ENCODE measurements around the gene VPS16.

The VPS16 gene

DNA sequence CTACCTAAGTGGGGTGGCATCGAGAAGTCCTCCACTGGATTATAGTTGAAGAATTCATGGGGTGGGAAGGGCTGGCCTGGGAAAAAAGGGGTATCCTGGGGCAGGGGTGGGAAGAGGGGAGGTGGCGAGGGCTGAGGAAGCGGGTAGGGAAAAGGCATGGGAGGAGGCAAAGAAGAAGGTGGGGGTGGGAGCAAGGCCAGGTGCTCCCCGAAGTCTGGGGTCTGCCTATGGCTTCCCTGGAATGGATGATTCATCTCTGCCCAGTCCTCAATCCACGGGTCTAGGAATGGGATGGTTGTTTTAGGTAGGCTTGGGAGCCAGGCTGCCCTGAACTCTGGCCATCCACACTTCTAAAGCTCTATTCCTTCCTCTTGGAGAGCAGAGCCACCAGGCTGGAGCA, 4.5 kb upstream of the VPS16 start:
- DNase-seq = no peak

DNA sequence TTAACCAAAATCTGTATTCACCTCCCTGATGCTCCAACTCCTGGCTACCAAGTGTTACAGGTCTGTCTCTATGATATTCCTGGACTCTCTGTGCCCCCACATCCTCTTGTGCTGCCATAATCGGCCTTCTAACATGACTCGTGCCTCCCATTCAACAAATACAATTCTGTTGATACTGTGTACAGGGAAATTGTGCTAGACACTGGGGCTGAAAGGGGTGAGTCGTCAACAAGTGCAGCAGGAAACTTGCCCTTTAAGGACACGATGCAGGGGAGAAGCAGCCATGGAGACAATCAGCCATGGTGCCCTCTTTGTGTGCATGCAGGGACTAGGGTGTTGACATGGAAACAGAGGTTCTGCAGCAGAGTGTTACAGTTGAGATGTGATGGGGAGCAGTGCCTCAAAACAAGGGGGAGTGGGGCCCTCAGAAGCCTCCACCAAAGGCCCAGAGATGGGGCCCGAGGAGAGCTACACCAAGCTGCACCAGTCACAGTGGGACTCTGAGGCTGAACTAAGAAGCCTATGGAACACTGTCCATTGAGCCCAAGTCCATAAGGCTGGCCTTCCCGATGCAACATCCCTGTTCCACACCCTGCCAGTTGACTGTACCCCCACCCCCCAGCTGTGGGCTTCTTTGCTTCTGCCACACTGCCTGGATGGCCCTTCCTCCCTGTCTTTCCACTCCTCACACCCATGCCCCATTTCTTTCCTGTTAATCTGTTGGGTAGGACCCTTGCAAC, 3.2 kb upstream of the VPS16 start:
- no peak for DNase-seq

DNA sequence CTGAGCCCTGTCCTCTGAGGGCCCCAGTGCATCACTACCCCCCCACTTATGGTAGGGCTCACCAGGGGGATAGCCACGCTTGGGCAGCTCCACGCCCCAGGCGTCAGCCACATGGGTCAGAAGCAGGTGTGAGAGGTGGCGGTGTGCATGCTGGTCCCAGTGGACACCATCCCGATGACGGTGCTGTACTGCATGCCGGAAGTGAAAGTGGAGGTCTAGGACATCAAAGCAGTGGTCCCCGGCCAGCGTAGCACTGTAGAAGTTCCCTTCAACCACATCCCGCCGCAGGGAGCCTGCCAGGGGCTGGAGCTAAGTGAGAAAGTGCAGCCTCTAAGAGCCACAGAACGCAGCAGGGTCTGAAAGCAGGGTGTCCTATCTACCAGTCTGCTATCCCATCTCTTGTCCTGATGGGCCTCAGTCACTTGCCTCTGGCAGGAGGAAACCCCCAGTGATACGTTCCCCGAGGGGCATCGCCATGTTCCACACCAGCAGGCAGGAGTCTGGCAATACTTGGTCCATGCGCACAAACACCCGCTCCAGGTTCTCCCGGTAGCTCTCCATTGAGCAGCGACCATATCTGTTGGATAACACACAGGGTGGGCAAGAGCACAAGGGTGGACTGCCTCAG, 2.3 kb upstream of the VPS16 start:
- no peak for DNase-seq

DNA sequence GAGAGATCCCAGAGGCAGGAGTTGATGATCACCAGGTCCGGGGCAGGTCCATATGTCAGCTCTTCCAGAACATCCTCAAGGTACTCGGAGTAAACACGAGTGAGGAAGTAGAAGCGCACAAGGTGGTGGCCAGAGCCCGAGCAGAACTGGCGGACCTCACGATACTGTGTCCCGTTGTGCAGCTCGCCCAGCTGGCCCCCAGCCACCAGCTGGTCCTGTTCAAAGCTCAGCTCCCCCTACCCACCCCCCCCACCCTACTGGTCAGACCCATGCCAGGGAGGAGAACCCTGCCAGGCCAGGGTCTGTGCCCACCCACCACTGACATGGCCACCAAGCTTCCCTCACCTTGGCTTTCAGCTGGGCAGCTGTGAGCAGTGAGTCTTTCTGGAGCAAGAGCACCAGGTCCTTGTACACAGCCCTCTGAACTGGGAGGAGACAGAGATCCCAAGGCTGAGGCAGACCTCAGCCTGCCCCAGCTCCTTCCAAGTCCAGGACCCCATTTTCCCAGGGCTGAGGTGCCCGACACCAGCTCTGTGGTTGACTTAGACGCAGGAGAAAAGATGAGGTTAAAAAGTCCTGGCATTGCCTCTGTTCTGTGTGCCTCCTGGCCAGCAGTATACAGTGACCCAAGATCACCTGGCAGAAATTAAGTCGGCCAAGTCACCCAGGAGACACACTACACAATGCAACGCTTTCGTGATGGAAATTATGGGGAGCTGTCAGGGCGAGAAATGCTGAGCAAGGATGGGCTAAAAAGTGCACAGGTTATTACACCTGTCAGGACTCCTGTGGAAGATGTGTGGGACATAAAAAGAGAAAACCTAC, 1.5 kb upstream of the VPS16 start:
- no peak for DNase-seq

DNA sequence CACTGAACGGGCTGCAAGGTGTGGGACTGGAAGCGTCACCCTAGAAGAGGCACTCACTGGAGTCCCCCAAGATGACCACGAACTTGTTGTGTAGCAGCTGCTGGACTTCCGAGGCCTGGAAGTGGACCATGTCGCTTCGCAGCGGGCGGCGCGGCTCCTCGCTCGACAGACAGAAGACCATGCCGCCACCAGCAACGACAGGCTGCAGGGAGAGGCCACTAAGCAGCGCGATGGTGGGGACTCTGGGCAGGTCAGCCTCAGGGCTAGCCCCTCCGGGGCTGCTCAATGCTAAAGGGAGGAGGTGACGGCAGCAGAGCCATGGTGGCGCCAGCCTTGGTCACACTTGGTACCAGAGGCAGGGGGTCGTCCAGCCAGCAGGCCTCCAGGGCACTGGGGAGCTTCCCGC, 810 bp upstream of the VPS16 start:
- DNase-seq = no peak

DNA sequence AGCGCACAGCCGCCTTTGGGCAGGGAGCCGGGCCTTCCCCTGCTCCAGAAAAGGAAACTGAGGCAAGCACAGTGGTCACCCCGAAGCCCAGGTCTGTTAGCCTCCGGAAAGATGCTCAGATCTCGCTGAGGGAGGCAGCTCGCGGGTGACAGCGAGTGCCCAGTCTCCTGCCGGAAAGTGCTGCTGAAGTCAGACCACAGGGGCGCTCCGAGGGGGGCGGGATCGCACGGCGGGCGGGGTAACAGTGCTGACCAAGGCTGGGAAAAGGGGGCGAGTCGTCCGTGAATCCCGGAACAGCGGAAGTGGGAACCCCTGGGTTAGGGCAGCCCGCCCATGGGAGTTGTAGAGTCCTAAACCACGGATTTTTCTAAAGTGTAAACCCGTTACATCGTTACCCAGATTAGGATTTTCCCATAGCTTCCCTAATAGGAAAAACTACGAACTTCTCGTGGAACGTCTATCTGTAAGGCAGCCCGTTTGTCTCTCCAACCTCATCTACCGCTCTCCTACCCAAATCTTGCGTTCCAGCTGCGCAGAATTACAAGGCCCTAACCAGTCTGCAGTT, 504 bp downstream of the VPS16 start:
- no peak for DNase-seq

DNA sequence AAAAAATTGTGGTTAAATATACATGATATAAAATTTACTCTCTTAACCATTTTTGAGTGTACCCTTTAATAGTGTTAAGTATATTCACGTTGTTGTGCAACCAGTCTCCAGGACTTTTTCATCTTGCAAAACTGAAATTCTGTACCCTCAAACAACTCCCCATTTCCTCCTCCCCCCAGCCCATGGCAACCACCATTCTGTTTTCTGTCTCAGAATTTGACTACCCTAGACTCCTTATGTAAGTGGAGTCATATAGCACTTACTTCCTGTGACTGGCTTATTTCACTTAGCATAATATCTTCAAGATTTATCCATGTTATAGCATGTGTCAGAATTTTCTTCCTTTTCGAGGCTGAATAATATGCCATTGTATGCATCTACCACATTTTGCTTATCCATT, 5.1 kb downstream of the VPS16 start:
- no peak for DNase-seq

DNA sequence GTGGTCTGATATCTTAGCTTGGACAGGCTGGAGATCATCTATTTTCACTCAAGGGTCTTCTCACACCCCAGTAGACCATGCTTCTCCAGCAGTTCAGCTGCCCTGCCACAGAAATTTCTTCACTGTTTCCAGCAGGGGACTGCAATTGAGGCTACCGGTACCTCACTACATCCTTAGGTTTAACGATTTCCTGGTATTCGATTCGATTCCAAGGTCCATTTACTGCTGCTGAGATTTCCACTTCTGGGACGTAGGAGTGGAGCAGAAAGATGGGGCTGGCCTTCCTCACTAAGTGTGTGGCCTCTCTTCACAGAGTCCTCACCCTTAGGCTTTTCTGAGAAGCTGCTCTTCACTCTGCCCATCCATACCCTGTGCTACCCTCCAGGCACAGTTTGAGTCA, 6.2 kb downstream of the VPS16 start:
- DNase-seq = no peak

DNA sequence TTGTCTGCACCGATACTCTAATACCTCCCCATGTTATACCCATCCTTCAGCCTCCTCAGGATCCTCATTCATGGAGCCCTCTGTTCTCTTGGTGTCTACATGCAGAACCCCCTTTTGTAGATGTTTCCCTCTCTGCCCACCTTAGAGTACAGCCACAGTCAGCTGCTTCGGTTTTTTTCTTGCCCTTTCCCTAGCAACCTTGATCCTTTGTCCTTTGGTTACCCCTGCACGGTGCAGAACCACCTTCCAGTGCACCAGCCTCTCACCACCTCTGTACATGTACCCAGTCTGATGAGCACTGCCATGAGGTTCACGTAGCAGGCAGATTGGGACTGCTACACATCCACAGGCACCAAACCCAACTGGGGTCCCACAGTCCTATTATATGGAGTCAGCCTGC, 7.3 kb downstream of the VPS16 start:
- no peak for DNase-seq

DNA sequence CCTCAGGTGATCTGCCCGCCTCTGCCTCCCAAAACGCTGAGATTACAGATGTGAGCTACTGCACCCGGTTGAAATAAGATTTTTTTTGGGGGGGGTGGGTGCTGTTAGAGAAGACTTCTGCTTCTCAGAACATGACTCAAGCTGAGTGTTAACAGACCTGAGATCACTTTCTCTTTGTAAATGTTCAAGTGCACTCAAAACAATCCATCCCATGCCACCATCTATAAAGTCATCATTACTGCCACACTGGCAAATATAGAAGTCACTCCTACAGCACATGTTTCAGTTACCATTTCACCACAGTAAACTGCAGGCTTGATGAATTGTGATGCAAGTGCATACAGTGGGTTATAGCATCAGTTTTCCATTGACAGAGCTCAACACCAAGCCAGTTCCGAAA, 9.0 kb downstream of the VPS16 start:
- no peak for DNase-seq

DNA sequence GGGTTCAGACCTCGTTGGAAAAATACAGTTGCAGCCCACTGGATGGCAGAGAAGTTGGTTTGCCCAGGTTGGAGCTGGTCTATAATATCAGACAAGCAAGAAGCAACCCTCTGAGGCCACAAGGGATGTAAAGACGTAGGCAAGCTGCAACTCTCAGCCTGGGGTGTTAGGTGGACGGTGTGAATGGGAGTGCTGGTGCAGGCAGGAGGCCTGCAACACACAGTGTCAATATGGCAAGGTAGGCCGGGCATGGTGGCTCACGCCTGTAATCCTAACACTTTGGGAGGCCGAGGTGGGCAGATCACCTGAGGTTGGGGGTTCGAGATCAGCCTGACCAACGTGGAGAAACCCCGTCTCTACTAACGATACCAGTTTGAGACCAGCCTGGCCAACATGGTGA, 10.5 kb downstream of the VPS16 start:
- no peak for DNase-seq

DNA sequence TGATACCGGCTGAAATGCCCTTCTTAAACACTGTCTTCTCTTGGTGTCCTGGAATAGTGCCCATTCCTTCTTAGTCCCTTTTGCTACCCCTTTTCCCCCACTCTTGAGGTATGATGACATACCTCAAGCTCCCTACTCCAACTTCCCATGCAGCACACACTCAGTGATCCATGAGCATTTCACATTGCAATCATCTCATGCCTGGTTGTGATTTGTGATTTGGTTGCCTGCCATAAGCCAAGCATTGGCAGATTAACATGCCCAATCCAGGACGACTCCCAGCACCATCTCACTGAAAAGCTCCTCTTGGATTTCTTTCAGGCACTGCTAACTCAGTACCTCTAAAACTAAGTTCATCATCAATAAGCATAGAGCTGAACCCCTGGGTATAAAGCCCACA, 18.0 kb downstream of the VPS16 start:
- no peak for DNase-seq

DNA sequence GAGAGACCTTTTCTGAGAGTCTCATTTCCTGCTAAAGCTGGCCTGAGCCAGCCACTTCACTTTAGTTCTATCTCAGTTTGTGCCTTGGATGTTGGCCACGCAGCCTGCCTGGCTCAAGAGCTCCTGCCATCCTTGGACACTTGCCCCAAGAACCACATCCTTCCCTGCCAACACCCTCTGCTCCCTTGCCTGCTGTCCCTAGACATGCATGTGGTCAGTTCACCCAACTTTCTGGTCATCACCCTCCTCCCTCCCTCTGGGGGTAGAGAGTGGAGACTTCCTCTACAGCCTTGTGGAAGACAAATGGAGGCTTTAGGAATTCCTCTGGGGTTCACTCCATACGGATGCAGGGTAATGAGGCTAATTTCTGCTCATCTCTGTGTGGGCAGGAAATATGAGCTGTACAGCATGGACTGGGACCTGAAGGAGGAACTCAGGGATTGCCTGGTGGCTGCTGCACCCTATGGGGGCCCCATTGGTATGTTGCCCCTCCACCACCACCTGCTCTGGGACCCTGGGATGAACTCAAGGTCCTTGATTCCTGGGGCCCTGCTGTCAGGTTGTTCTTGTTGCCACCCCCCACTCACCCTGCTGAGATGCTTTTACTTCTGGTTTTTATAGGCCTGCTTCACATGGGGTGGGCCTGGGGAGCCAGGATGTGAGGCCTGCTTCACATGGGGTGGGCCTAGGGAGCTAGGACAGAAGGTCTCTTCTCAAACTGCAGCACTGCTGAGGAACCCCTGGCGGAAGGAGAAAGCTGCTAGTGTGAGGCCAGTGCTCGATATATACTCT, 19.0 kb downstream of the VPS16 start:
- no peak for DNase-seq

DNA sequence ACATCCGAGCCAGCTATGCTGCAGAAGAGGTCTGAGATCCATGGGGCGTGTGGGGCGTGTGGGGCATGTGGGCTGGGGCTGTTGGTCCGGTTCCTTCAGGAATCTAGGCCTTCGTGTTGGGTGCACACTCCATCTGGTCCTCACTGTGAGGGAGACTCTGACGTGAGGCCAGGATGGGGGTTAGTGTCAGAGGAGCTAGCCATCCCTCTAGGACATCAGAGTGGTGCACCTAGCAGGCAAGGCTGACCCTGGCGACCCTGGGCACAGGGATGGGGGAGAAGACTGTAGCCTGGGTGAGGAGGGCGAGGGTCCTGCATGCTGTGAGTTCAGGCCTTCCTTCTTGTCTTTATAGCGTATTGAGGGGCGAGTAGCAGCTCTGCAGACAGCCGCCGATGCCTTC, 24.1 kb downstream of the VPS16 start:
- DNase-seq = no peak

DNA sequence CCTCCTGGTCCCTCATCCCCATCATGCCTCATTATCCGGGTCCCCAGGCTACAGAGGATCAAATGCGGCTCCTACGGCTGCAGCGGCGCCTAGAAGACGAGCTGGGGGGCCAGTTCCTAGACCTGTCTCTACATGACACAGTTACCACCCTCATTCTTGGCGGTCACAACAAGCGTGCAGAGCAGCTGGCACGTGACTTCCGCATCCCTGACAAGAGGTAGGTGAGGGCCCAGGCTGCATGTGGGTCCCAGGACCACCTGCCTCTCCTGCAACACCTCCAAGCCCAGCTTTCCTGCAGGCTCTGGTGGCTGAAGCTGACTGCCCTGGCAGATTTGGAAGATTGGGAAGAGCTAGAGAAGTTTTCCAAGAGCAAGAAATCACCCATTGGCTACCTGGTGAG, 24.6 kb downstream of the VPS16 start:
- no peak for DNase-seq

DNA sequence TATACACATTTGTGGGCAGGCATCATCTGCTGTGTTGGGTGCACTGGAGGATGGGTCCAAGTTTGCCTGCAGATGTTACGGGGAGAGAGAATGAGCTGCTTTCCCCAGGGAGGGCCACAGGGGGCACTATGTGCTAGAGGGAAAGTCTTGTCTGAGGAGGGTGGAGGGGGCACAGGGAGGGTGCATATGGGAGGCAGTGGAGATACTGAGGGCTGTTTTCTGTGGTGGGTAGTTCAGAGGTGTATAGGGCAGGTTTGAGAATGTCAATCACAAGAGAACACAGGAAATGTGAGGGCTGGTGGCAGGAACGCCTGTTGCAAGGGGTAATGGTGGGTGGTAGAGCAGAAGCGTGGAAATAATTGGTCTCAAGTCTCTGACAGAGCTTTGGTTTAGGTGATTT, 25.1 kb downstream of the VPS16 start:
- no peak for DNase-seq

DNA sequence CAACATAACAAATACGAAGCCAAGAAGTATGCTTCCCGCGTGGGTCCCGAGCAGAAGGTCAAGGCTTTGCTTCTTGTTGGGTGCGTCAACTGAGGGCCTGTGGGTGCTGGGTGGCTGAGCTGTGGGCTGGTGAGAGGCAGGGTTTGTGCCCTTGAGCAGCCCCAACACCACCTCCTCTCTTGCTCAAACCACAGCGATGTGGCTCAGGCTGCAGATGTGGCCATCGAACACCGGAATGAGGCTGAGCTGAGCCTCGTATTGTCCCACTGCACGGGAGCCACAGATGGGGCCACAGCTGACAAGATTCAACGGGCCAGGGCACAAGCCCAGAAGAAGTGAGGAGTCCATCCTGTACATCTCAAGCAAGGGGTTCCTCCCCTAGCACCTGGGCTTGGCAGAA, 25.7 kb downstream of the VPS16 start:
- DNase-seq = no peak

DNA sequence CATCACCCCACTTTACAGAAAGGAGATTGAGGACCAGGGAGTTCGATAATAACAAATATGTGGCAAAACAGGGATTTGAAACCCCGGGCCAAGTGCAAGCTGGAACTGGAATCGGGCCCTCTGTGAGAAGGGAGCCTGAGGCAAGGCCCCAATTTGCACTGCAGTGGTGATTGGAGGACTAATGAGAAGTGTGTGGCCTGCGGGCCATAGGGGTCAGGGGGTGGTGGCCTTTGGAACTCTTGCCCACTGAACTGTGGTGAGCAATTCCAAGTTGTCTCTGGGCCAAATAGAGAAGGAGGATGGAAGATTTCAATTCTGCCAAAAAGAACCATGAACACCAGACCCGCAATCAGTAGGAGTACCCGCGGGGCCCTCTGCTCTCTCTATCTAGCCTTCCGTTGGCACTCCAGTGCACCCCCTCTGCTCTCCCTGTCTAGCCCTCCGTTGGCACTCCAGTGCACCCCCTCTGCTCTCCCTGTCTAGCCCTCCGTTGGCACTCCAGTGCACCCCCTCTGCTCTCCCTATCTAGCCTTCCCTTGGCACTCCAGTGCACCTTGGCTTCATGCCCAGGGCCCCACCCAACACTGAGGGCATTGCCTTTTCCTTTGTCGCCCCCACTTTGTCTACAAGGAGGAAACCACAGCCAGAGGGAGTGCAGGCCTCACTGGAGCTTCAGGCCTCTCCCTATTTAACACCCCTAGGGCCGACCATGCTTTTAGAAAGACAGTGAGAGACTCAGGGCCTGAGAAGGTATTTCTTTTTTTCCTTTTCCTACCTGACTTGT, 26.7 kb downstream of the VPS16 start:
- no peak for DNase-seq

DNA sequence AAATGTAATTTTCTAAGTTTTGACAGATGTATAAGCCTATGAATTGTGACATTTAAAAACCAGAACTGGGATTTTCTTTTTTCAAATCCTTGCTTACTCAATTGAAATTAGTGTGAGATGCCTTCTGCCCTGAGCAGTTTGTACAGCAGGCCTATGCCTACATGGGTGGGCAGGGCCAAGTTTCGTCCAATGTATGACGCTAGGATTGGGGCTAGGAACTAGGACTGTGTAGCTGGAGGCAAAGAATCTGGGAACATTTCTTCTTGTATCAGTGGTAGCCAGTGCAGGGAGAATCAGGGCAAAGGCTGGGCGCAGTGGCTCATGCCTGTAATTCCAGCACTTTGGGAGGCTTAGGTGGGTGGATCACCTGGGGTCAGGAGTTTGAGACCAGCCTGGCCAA, 28.8 kb downstream of the VPS16 start:
- no peak for DNase-seq

DNA sequence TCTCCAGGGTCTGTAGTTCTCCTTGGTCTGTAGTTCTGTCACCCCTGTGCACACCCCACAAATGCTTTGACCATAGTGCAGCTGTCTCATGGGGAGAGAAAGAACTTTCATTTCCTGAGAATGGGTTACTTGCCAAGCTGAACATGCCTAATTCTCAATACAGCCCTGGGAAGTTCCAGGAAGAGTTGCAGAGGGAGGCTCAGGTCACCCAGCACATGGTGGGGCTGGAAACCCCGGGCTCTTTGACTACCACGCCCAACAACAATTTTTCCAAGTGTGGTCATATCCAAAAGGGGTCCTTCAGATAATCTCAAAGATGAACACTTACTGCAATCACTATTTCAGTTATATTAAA, 30.5 kb downstream of the VPS16 start:
- no peak for DNase-seq

DNA sequence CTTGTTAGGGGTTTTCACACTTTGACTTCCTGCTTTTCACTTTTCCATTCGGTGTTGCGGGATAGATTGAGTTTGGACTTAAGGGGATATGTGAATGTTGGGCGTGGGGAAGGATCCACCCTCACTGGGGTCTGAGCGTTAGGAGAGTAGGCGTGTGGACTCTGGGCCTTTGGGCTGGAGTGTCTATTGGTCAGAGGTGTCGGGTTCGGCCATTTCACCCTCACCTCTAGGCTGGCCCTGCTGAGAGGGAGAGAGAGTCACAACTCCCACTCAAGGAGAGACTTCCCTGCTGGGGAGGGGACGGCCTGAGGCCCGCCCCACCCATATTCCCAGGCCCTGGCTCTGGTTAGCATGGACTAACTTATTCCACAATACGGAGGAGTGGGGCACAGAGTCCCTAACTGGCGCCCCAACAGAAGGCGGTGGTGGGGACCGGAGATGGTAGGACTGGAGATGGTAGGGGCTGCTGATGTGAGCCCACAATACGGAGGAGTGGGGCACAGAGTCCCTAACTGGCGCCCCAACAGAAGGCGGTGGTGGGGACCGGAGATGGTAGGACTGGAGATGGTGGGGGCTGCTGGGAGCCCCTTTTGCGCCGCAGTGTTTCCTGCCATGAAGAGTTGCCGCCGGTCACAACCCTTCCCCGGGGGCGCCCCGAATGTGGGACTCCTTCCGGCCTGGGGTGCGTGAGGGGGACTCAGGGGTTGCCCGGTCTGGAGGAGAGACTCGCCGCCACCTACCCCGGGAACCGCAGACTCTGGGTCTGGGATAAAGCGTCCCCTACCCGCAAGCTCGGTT, 31.3 kb downstream of the VPS16 start:
- DNase-seq = no peak
